WTC11 (cell line): ENCODE results near the gene MARCHF4. TPM values are rescaled to one million over a fixed set of nuclear protein-coding genes. Genes with fewer than 3 reads are reported as not detected.
A peak's percentile ranks its signal among the peaks of the same experiment; 100 is the strongest.

Experiments used
- ATAC-seq: fragments of 200-7000 bp; cut with Tn5 transposase; 2 replicates; pipeline ENCODE4 v1.10.0; 2021; ENCODE audit warnings: mild to moderate bottlenecking, moderate library complexity
- CTCF ChIA-PET: fragments of 300-600 bp; sonication (Branson Sonifier 250); formaldehyde crosslinking; loops from one replicate; lab custom pipeline; 2021; ENCODE audit warnings: antibody characterized with exemption; lab: Charles Lee
- POLR2A ChIA-PET: fragments of 350-600 bp; sonication (Branson Sonifier 250); formaldehyde crosslinking; loops from one replicate; lab custom pipeline; 2021; ENCODE audit warnings: antibody characterized with exemption; lab: Charles Lee
- DNase-seq: peaks from one replicate; pipeline ENCODE4 v3.0.0; 2021; ENCODE audit warnings: low spot score
- H3K27ac Mint-ChIP-seq: 2 replicates; pipeline ENCODE4 v1.8.0; 2021; ENCODE audit warnings: mixed read lengths
- H3K27me3 Mint-ChIP-seq: 2 replicates; pipeline ENCODE4 v1.8.0; 2021; ENCODE audit warnings: low read depth, mild to moderate bottlenecking, moderate library complexity, mixed read lengths
- H3K36me3 Mint-ChIP-seq: 2 replicates; pipeline ENCODE4 v1.8.0; 2021; ENCODE audit warnings: mixed read lengths
- H3K4me1 Mint-ChIP-seq: 2 replicates; pipeline ENCODE4 v1.8.0; 2022; ENCODE audit warnings: mixed read lengths
- H3K4me3 Mint-ChIP-seq: 2 replicates; pipeline ENCODE4 v1.8.0; 2021; ENCODE audit warnings: mild to moderate bottlenecking, moderate library complexity, mixed read lengths
- H3K9me3 Mint-ChIP-seq: 2 replicates; pipeline ENCODE4 v1.8.0; 2021; ENCODE audit warnings: mixed read lengths
- ELF4 ChIP-seq: sonication (generic); formaldehyde crosslinking; IDR thresholded peaks from 2 replicates; pipeline ENCODE4 v1.8.1; 2022; ENCODE audit warnings: low read depth, mild to moderate bottlenecking, moderate library complexity, missing genetic modification reagents
- ESRRA ChIP-seq: sonication (generic); formaldehyde crosslinking; IDR thresholded peaks from 2 replicates; pipeline ENCODE4 v1.8.1; 2022; ENCODE audit warnings: mild to moderate bottlenecking, missing genetic modification reagents, borderline replicate concordance
- JUN ChIP-seq: sonication (generic); formaldehyde crosslinking; IDR thresholded peaks from 2 replicates; pipeline ENCODE4 v1.8.0; 2023; ENCODE audit warnings: mild to moderate bottlenecking, missing genetic modification reagents
- KAT7 ChIP-seq: sonication (generic); formaldehyde crosslinking; IDR thresholded peaks from 2 replicates; pipeline ENCODE4 v1.8.1; 2023; ENCODE audit warnings: missing genetic modification reagents, mild to moderate bottlenecking, borderline replicate concordance
- MXD4 ChIP-seq: fragments of 250-450 bp; sonication (Bioruptor Pico); IDR thresholded peaks from 2 replicates; pipeline ENCODE4 v1.8.0; 2021; ENCODE audit warnings: mild to moderate bottlenecking, moderate library complexity, borderline replicate concordance
- NFE2L1 ChIP-seq: sonication (generic); formaldehyde crosslinking; IDR thresholded peaks from 2 replicates; pipeline ENCODE4 v1.8.1; 2023; ENCODE audit warnings: missing genetic modification reagents
- OVOL2 ChIP-seq: fragments of 250-450 bp; sonication (Bioruptor Pico); IDR thresholded peaks from 2 replicates; pipeline ENCODE4 v1.9.0; 2021; ENCODE audit warnings: mild to moderate bottlenecking, borderline replicate concordance
- SMAD3 ChIP-seq: sonication (generic); formaldehyde crosslinking; IDR thresholded peaks from 2 replicates; pipeline ENCODE4 v1.8.0; 2022; ENCODE audit warnings: missing genetic modification reagents, mild to moderate bottlenecking, borderline replicate concordance
- ZBTB43 ChIP-seq: sonication (generic); formaldehyde crosslinking; IDR thresholded peaks from 2 replicates; pipeline ENCODE4 v1.8.1; 2023; ENCODE audit warnings: mild to moderate bottlenecking, missing genetic modification reagents
- ZNF232 ChIP-seq: sonication (generic); formaldehyde crosslinking; IDR thresholded peaks from 2 replicates; pipeline ENCODE4 v1.8.0; 2022; ENCODE audit warnings: mild to moderate bottlenecking, missing genetic modification reagents
- ZNF317 ChIP-seq: sonication (generic); formaldehyde crosslinking; IDR thresholded peaks from 2 replicates; pipeline ENCODE4 v1.8.1; 2023; ENCODE audit warnings: low read depth, mild to moderate bottlenecking, moderate library complexity, missing genetic modification reagents, borderline replicate concordance
- ZNF416 ChIP-seq: fragments of 250-450 bp; sonication (Bioruptor Pico); IDR thresholded peaks from 2 replicates; pipeline ENCODE4 v1.9.0; 2021; ENCODE audit warnings: mild to moderate bottlenecking, inconsistent platforms
- ZNF425 ChIP-seq: fragments of 250-450 bp; sonication (Bioruptor Pico); conservative IDR thresholded peaks from 2 replicates; pipeline ENCODE4 v1.9.0; 2021; ENCODE audit warnings: mild to moderate bottlenecking
- ZNF532 ChIP-seq: fragments of 250-450 bp; sonication (Bioruptor Pico); IDR thresholded peaks from 2 replicates; pipeline ENCODE4 v1.9.0; 2021; ENCODE audit warnings: mild to moderate bottlenecking, borderline replicate concordance
- ZSCAN18 ChIP-seq: fragments of 250-450 bp; sonication (Bioruptor Pico); IDR thresholded peaks from 2 replicates; pipeline ENCODE4 v2.1.2; 2022; ENCODE audit warnings: mild to moderate bottlenecking, moderate library complexity
- total RNA-seq: library from RNA; stranded (reverse); gene quantifications from 3 replicates; pipeline ENCODE4 v1.2.3, GENCODE V29; 2021

MARCHF4 gene
- total RNA-seq, 1 experiment from 2014 or later = 2.6 TPM

GRCh38 chr2:216408426-216409290, 36.4 kb upstream of the MARCHF4 start:
- CTCF ChIA-PET = interaction anchor here (0.7 to 1.1 kb wide), 5 partner anchors 81 to 272 kb away, joined by 3 to 8 read pairs (median 4); no protein-coding TSS in a partner anchor
- TF ChIP-seq ESRRA (CRISPR knock-in tag) (no peak), ELF4 (CRISPR knock-in tag) (no peak), ZNF232 (no peak), ZNF532 (CRISPR knock-in tag) (no peak), MXD4 (CRISPR knock-in tag) (no peak), ZNF317 (CRISPR knock-in tag) (no peak), OVOL2 (no peak), ZNF425 (CRISPR knock-in tag) (no peak), KAT7 (CRISPR knock-in tag) (no peak), ZBTB43 (CRISPR knock-in tag) (no peak), ZNF416 (no peak), SMAD3 (CRISPR knock-in tag) (no peak), NFE2L1 (CRISPR knock-in tag) (no peak), JUN (CRISPR knock-in tag) (no peak), ZSCAN18 (CRISPR knock-in tag) (no peak)
- H3K4me1 Mint-ChIP-seq = peaks cover 32% of the 10 kb centered on the region
- H3K27ac Mint-ChIP-seq = peak overlapping the region; percentile 8; the same call in 1 of the 2 replicates
- H3K27me3 Mint-ChIP-seq = no peaks in the 10 kb centered on the region; the same call in 1 of the 2 replicates
- H3K4me3 Mint-ChIP-seq = no peak overlapping the region
- H3K9me3 Mint-ChIP-seq = no peaks in the 10 kb centered on the region
- peak; percentile 12 for ATAC-seq
- H3K36me3 Mint-ChIP-seq = no peaks in the 10 kb centered on the region
- no peak for DNase-seq
- POLR2A ChIA-PET = interaction anchor here (0.6 kb wide), 1 partner anchor 18 kb away, joined by 3 read pairs; no protein-coding TSS in a partner anchor
